Gastroesophageal sphincter (tissue), 4 donors: ENCODE measurements around the gene MARS1. TPM values are rescaled to one million over a fixed set of nuclear protein-coding genes. Genes with fewer than 3 reads are reported as not detected.

Source experiments
- ATAC-seq: fragments of 150-250 bp; one replicate; pipeline ENCODE4 v1.9.1; 2016; ENCODE audit warnings: mild to moderate bottlenecking, moderate library complexity
- H3K27ac ChIP-seq, 4 donors: fragments of 200-600 bp; sonication (generic) in 3 of 4; 1 replicate in 3 of 4; 2 replicates in 1 of 4; pipeline ENCODE4 v1.5.1; 2016 to 2019
- H3K27me3 ChIP-seq: fragments of 200-600 bp; sonication (generic); one replicate; pipeline ENCODE4 v1.5.1; 2019
- H3K36me3 ChIP-seq, 2 donors: fragments of 200-600 bp; sonication (generic); one replicate each; pipeline ENCODE4 v1.5.1; 2019; ENCODE audit warnings: control low read depth in 1 of 2
- H3K4me1 ChIP-seq, 3 donors: fragments of 200-600 bp; sonication (generic); 1 replicate in 2 of 3; 2 replicates in 1 of 3; pipeline ENCODE4 v1.5.1; 2016 to 2019; ENCODE audit warnings: control low read depth in 2 of 3
- H3K4me3 ChIP-seq, 2 donors: fragments of 200-600 bp; sonication (generic); one replicate each; pipeline ENCODE4 v1.5.1; 2019; ENCODE audit warnings: mild to moderate bottlenecking in 1 of 2, moderate library complexity in 1 of 2
- H3K9me3 ChIP-seq, 3 donors: fragments of 200-600 bp; sonication (generic); one replicate each; pipeline ENCODE4 v1.5.1; 2017 to 2019; ENCODE audit warnings: control low read depth in 2 of 3
- CTCF ChIP-seq, 4 experiments: fragments of 200-600 bp in 2 of 4; fragments of 450-650 bp in 2 of 4; sonication (generic) in 1 of 4; IDR thresholded peaks; one replicate each; pipeline ENCODE4 v1.5.1; 2017 to 2019; ENCODE audit warnings: antibody characterized with exemption in 4 of 4, mild to moderate bottlenecking in 2 of 4, moderate library complexity in 2 of 4
- EP300 ChIP-seq: sonication (generic); formaldehyde crosslinking; IDR thresholded peaks from one replicate; pipeline ENCODE4 v1.6.1; 2017; ENCODE audit warnings: antibody characterized with exemption, mild to moderate bottlenecking
- POLR2A ChIP-seq, 2 donors: fragments of 450-650 bp; IDR thresholded peaks; one replicate each; pipeline ENCODE4 v1.6.1; 2017; ENCODE audit warnings: antibody characterized with exemption in 2 of 2, mild to moderate bottlenecking in 2 of 2, moderate library complexity in 1 of 2
- POLR2AphosphoS5 ChIP-seq: sonication (generic); formaldehyde crosslinking; IDR thresholded peaks from one replicate; pipeline ENCODE4 v1.6.1; 2017; ENCODE audit warnings: antibody characterized with exemption
- WGBS, 2 donors: methylation state at CpG; one replicate each; pipeline ENCODE4 v1.1.5; 2018; ENCODE audit warnings: low coverage in 1 of 2; 5-methylcytosine and 5-hydroxymethylcytosine counted together
- total RNA-seq, 4 donors: library from RNA; depleted of rRNA; stranded (reverse); fragments of >200 nt; gene quantifications; one replicate each; pipeline ENCODE4 v1.1.0, GENCODE V29; 2016

The MARS1 gene
- total RNA-seq, 4 donors from 2014 or later: 67.4 to 209 (median 81.7) TPM

- H3K27ac ChIP-seq: peak overlapping the region in 3 of 4 donors; percentile 14 to 84 (median 79)
- 3% methylated on average over 9 of the region's 19 CpGs; no CpG with 5 or more reads in 1 of the 2 donors for WGBS, 2 donors
Observed at GRCh38 chr12:57460841-57461275, 27.0 kb upstream of the MARS1 start.

GRCh38 chr12:57461276-57461916 is 26.5 kb upstream of the MARS1 start:
- H3K36me3 ChIP-seq: no peaks in the 10 kb centered on the region
- H3K27ac ChIP-seq: peak overlapping the region in 3 of 4 donors; percentile 84 to 85 (median 84)
- H3K4me1 ChIP-seq: peaks cover 0 to 44% (median 15%) of the 10 kb centered on the region in 3 donors
- peaks cover 15% of the 10 kb centered on the region for H3K27me3 ChIP-seq
- H3K9me3 ChIP-seq: no peaks in the 10 kb centered on the region
- TF ChIP-seq EP300 (no peak), POLR2AphosphoS5 (no peak), POLR2A (IDR thresholded peaks at IDR 0.05) (no peak), CTCF (IDR thresholded peaks at IDR 0.05) (no peak)
- H3K4me3 ChIP-seq: peak overlapping the region; percentile 26 to 71
- WGBS, 2 donors: 0% methylated on average over 8 to 11 of the region's 32 CpGs
- ATAC-seq: peak; percentile 44

More at GRCh38 chr12:57460841-57461275, 27.0 kb upstream of the MARS1 start:
- ATAC-seq: no peak
- H3K4me3 ChIP-seq: peak overlapping the region; percentile 26 to 71
- peaks cover 15% of the 10 kb centered on the region for H3K27me3 ChIP-seq
- no peaks in the 10 kb centered on the region for H3K36me3 ChIP-seq
- peaks cover 0 to 44% (median 15%) of the 10 kb centered on the region in 3 donors for H3K4me1 ChIP-seq
- no peaks in the 10 kb centered on the region for H3K9me3 ChIP-seq
- TF ChIP-seq EP300 (no peak), POLR2AphosphoS5 (no peak), POLR2A (IDR thresholded peaks at IDR 0.05) (no peak), CTCF (IDR thresholded peaks at IDR 0.05) (no peak)

GRCh38 chr12:57461917-57462250 is 26.0 kb upstream of the MARS1 start:
- Histone ChIP-seq H3K27me3 (peaks cover 17% of the 10 kb centered on the region), H3K36me3 (no peaks in the 10 kb centered on the region), H3K4me3 (peak overlapping the region; percentile 26 to 71), H3K9me3 (no peaks in the 10 kb centered on the region), H3K4me1 (peaks cover 0 to 44% (median 15%) of the 10 kb centered on the region in 3 donors), H3K27ac (peak overlapping the region in 3 of 4 donors; percentile 84 to 85 (median 84))
- WGBS, 2 donors: 0 to 3% methylated on average over 4 to 6 of the region's 9 CpGs
- no peak for TF ChIP-seq POLR2A (IDR thresholded peaks at IDR 0.05)
- TF ChIP-seq EP300: no peak
- no peak for TF ChIP-seq POLR2AphosphoS5
- no peak for TF ChIP-seq CTCF (IDR thresholded peaks at IDR 0.05)
- ATAC-seq: peak; percentile 3

GRCh38 chr12:57462251-57462911 is 25.5 kb upstream of the MARS1 start:
- peaks cover 22% of the 10 kb centered on the region for H3K27me3 ChIP-seq
- H3K36me3 ChIP-seq: no peaks in the 10 kb centered on the region
- peak overlapping the region; percentile 26 to 71 for H3K4me3 ChIP-seq
- no peaks in the 10 kb centered on the region for H3K9me3 ChIP-seq
- 0 to 1% methylated on average over 4 to 12 of the region's 28 CpGs for whole genome bisulfite sequencing, 2 donors
- H3K27ac ChIP-seq: peak overlapping the region; percentile 36 to 85 (median 84)
- peak in 3 of 4 experiments; percentile 88 to 97 (median 88) for TF ChIP-seq CTCF (IDR thresholded peaks at IDR 0.05)
- TF ChIP-seq EP300: no peak
- no peak for TF ChIP-seq POLR2AphosphoS5
- TF ChIP-seq POLR2A (IDR thresholded peaks at IDR 0.05): no peak
- peak; percentile 86 for ATAC-seq
- peaks cover 0 to 44% (median 15%) of the 10 kb centered on the region in 3 donors for H3K4me1 ChIP-seq
